SK-N-MC (cell line): ENCODE data around the gene TCF12.
A peak's percentile ranks its signal among the peaks of the same experiment; 100 is the strongest.

Source experiments
- DNase-seq: peaks from one replicate; pipeline ENCODE4 v3.0.0-alpha.2; 2011; ENCODE audit warnings: low read depth, low spot score
- H3K27ac ChIP-seq: fragments of 200-600 bp; sonication (generic); 2 replicates; pipeline ENCODE4 v1.5.1; 2016; ENCODE audit warnings: mixed run types
- H3K36me3 ChIP-seq: fragments of 200-600 bp; sonication (generic); 2 replicates; pipeline ENCODE4 v1.6.1; 2017; ENCODE audit warnings: antibody characterized with exemption, low read length, mixed read lengths; ENCODE audit not compliant: insufficient read depth
- H3K4me3 ChIP-seq: fragments of 200-600 bp; sonication (generic); 2 replicates; pipeline ENCODE4 v1.5.1; 2016
- H3K9ac ChIP-seq: fragments of 200-600 bp; sonication (generic); 2 replicates; pipeline ENCODE4 v1.8.0; 2017; ENCODE audit warnings: mixed run types, mixed read lengths; ENCODE audit not compliant: insufficient read length
- H3K9me3 ChIP-seq: fragments of 200-600 bp; sonication (generic); 2 replicates; pipeline ENCODE4 v1.6.1; 2017; ENCODE audit warnings: low read depth, mild to moderate bottlenecking, antibody characterized with exemption, low read length, moderate library complexity, mixed read lengths
- EZH2 ChIP-seq: fragments of 200-600 bp; sonication (generic); IDR thresholded peaks from one replicate; pipeline ENCODE4 v1.6.1; 2017; ENCODE audit warnings: antibody characterized with exemption
- FOXP2 ChIP-seq: optimal IDR thresholded peaks from 2 replicates; pipeline ENCODE3; 2011; ENCODE audit warnings: mild to moderate bottlenecking, moderate library complexity; ENCODE audit not compliant: insufficient read depth; ENCODE audit errors: extremely low read length, control extremely low read depth
- POLR2AphosphoS5 ChIP-seq: IDR thresholded peaks from 2 replicates; pipeline ENCODE4 v1.6.1; 2012; ENCODE audit warnings: mild to moderate bottlenecking, low read depth, low read length, borderline replicate concordance

Gene TCF12

DNA sequence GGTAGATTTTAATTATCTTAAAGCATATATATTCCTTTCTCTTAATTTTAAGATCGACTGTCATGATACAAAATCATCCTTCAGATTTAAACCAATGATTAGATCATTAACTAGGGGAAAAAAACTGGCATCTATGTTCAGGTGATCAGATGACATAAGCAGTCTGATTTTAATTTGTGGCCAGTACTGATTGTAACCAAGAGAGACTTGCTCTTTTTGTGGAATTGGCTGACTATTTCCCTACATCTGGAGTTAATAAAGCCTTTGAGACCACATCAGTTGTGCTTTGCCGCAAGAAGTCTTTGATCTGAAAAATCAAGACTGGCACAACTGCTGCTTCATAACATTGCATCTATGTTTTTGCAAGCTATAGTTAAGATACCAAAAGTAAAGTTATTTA lies 309.5 kb downstream of the TCF12 start:
- DNase-seq, result no peak
- no peak overlapping the region for H3K27ac ChIP-seq

DNA sequence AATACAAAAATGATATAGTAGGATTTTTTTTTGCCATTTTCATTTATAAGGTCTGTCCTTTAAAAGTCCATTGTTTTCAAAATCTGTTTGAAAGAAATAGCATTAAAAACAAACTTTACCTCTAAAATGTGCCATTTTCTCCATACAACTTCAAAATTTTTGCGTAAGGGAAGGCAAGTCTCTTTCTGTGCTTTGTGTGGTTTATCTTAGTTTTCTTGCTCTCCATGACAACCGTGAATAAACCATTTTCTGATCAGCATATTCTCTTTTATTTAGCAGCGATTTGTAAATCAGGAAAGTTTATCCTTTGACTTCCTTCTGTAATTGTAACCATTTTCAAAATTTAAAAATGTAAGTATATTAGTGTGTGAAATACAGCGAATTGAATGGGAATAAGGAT lies 310.0 kb downstream of the TCF12 start:
- no peak for TF ChIP-seq EZH2
- no peak for TF ChIP-seq FOXP2
- no peak for TF ChIP-seq POLR2AphosphoS5
- no peak overlapping the region for H3K27ac ChIP-seq

More for the DNA sequence above, 309.5 kb downstream of the TCF12 start:
- Histone ChIP-seq H3K4me3 (peak overlapping the region; percentile 67), H3K36me3 (peaks cover 9% of the 10 kb centered on the region), H3K9ac (peak overlapping the region; percentile 19), H3K9me3 (no peaks in the 10 kb centered on the region)
- TF ChIP-seq FOXP2, result no peak
- TF ChIP-seq POLR2AphosphoS5, result peak; percentile 46; the same call in 1 of the 2 replicates
- no peak for TF ChIP-seq EZH2

DNA sequence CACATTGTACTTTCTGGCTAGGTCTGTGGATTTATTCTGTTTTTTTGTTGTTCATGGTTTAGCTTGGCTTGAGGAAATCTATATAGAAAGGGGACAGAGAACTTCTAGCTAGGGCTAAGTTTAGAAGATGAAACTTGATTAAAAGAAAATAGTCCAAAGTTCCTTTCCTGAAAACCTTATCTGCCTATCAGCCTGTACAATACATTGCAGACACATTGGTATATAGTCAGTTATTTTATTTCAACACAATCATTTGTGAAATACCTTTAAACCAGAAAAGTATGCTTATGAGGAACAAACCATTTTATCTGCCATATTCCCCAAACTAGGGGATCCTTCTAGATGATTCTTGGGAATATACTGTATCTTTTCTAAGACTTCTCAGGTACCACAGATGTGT lies 310.6 kb downstream of the TCF12 start:
- Histone ChIP-seq H3K36me3 (peaks cover 19% of the 10 kb centered on the region), H3K4me3 (no peak overlapping the region), H3K9ac (no peak overlapping the region), H3K9me3 (no peaks in the 10 kb centered on the region), H3K27ac (no peak overlapping the region)
- DNase-seq, result no peak
- no peak for TF ChIP-seq FOXP2
- TF ChIP-seq POLR2AphosphoS5, result no peak
- TF ChIP-seq EZH2, result no peak

More for the DNA sequence above, 310.0 kb downstream of the TCF12 start:
- peaks cover 13% of the 10 kb centered on the region for H3K36me3 ChIP-seq
- H3K9ac ChIP-seq, result peak overlapping the region; percentile 19
- H3K9me3 ChIP-seq, result no peaks in the 10 kb centered on the region
- peak overlapping the region; percentile 67 for H3K4me3 ChIP-seq
- no peak for DNase-seq

DNA sequence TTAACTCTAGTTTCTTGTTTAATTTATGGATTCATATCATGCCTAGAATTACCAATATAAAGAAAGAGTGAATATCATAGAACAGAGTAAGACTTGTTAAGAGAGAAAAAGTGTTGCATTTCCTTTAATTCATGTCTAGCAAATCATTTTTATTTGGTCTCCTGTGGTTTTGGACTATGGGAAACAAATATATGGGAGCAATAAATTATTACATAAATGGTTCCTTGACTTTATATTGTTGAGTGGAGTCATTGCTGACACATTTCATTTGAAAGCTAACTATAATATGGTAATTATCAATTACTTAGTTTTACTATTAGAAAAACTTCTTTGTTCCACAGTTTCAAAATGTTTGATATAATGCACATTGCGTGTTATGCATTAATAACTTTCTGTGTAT lies 313.1 kb downstream of the TCF12 start:
- Histone ChIP-seq H3K27ac (peak overlapping the region; percentile 22; the same call in 1 of the 2 replicates), H3K4me3 (peak overlapping the region; percentile 36; the same call in 1 of the 2 replicates), H3K9me3 (no peaks in the 10 kb centered on the region), H3K36me3 (peaks cover 44% of the 10 kb centered on the region), H3K9ac (no peak overlapping the region)
- peak; percentile 73; the same call in 1 of the 2 replicates for TF ChIP-seq POLR2AphosphoS5
- TF ChIP-seq EZH2, result no peak
- no peak for TF ChIP-seq FOXP2
- DNase-seq, result no peak

DNA sequence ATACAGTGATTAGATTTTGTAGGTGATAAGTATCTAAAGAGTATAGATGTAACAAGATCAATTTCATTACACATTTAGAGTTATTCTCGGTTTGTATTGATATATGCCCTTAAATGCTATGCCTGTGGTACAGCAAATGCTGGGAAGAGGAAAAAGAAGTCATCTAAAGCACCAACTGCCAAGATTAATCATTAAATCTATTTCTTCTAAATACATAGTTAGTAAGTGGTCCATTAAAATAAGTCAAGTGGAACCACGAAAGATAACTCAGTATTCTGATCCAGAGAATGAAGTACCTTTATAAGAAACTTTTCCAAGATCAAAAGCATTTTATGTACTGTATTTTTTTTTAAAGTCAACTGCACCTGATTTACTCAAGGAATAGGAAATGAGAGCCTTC lies 315.7 kb downstream of the TCF12 start:
- no peak for DNase-seq
- TF ChIP-seq POLR2AphosphoS5 (no peak), EZH2 (no peak), FOXP2 (no peak)
- no peak overlapping the region for H3K9ac ChIP-seq
- H3K4me3 ChIP-seq, result no peak overlapping the region
- H3K27ac ChIP-seq, result no peak overlapping the region
- H3K36me3 ChIP-seq, result peaks cover 69% of the 10 kb centered on the region
- no peaks in the 10 kb centered on the region for H3K9me3 ChIP-seq

DNA sequence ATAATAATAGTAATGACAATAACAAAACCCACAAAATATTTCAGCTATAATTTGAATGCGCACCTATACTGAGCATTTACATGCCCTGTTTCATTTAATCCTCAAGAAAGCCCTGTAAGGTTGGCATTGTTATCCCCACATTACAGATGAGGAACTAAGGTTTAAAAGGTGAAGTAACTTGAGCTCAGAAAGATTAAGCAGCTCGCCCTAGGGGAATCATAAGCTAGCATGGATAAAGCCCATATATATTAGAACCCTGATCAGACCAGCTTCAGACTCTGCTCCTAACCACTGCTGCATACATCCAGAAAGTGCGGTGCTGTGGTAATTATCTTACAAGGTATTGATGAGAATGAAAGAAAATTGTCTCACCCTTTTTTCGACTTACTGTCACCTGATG lies 316.7 kb downstream of the TCF12 start:
- peaks cover 77% of the 10 kb centered on the region for H3K36me3 ChIP-seq
- TF ChIP-seq EZH2, result no peak
- no peak for TF ChIP-seq POLR2AphosphoS5
- no peak for TF ChIP-seq FOXP2
- no peak overlapping the region for H3K9ac ChIP-seq
- H3K4me3 ChIP-seq, result no peak overlapping the region
- DNase-seq, result no peak
- no peaks in the 10 kb centered on the region for H3K9me3 ChIP-seq
- H3K27ac ChIP-seq, result no peak overlapping the region

DNA sequence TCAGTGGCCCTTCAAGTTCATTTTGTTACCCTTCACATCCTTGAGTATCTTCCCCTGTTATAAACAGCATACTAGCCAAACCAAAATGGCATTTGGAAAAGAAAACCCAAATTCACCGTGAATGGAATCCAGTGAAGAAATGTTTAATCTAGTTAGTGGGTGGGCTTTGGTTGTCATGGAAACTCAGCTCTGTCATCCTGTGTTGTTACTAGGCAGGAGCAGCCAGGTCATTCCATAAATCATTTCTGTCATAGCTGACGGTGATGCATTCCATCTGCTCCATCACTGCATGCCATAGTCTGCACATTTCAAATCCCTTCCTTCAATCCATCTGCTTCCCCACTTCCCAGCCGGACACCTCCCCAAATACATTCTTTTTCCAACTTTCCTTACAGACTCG lies 317.4 kb downstream of the TCF12 start:
- no peak overlapping the region for H3K4me3 ChIP-seq
- H3K9ac ChIP-seq, result no peak overlapping the region
- no peaks in the 10 kb centered on the region for H3K9me3 ChIP-seq
- H3K36me3 ChIP-seq, result peaks cover 83% of the 10 kb centered on the region
- no peak for TF ChIP-seq POLR2AphosphoS5
- TF ChIP-seq FOXP2, result no peak
- no peak for TF ChIP-seq EZH2
- no peak for DNase-seq
- no peak overlapping the region for H3K27ac ChIP-seq

DNA sequence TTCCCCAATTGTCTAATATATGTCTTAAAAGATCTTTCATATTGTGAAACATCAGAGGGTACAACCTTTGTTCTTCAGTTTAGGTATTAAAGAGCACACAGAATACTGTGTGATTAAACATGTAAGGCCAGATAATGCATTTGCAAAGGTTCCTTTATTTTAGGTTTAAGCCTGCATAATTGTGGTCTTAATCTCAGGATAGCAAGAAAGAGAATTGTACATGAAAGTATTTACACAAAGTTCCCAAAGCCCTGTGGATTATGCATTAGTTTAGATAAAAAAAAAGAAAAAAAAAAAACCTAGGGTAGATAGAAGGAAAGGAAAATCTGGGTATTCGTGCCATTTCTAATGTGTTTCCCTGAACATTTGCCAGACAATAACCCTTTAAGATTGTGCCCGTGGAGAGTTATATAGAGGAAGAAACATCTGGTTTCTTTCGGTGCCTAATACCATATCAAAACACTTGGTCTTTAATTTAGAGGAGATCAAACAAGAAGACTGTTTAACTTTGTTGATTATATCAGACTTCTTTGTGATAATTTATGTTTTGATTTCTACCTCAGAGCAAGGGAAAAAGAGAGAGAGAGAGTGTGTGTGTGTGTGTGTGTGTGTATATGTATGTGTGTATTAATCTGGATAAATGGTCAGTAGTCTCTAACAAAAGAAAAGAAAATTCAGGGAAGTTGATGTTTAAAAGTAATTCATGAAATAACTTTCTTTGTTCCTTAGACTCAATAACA lies 318.3 kb downstream of the TCF12 start:
- TF ChIP-seq FOXP2 (no peak), EZH2 (no peak), POLR2AphosphoS5 (no peak)
- Histone ChIP-seq H3K27ac (peak overlapping the region; percentile 46; the same call in 1 of the 2 replicates), H3K4me3 (peak overlapping the region; percentile 16; the same call in 1 of the 2 replicates), H3K36me3 (peaks cover 91% of the 10 kb centered on the region), H3K9me3 (no peaks in the 10 kb centered on the region), H3K9ac (no peak overlapping the region)
- no peak for DNase-seq

DNA sequence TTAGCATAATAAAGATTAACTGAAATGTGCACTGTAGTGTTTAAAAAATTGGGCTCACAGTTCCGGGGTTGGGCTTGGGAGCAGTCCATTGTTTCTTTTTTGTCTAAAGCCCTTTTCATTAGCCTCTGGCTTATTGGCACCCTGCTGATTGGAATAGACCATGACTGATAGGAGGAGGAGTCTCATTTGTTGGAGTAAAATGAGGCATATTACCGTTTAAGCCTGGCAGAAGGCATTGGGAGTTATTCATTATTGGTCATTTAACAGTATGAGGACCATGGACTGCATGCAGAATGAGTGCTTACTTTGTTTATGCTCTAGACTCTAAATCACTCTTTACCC lies 318.8 kb downstream of the TCF12 start:
- H3K36me3 ChIP-seq, result peaks cover 87% of the 10 kb centered on the region
- no peak overlapping the region for H3K9ac ChIP-seq
- no peaks in the 10 kb centered on the region for H3K9me3 ChIP-seq
- TF ChIP-seq EZH2 (no peak), POLR2AphosphoS5 (no peak), FOXP2 (no peak)
- no peak for DNase-seq
- no peak overlapping the region for H3K4me3 ChIP-seq
- 0 out of 2 replicates have a peak overlapping the region, but pooled peaks have one; percentile 46 for H3K27ac ChIP-seq
